ENCODE data around the gene IRF2. TPM values are rescaled to one million over a fixed set of nuclear protein-coding genes. Genes with fewer than 3 reads are reported as not detected.

IRF2 gene
- total RNA-seq, 1 donor from 2014 or later = 6.4 TPM

Small RNAs within 50 kb of the gene (small RNA-seq; reads per million reads assigned to genes)
- gene RF00152 (ENCODE audit: low replicate concordance) = not detected

Other genes with a start within 250 kb of the IRF2 start
- 47.2 TPM for gene CASP3, start 174.9 kb upstream of the IRF2 start, total RNA-seq
- 27.0 TPM for gene PRIMPOL, start 175.2 kb upstream of the IRF2 start, total RNA-seq

Measured in temporal lobe (tissue), 2 donors.